ENCODE results near the gene SHD. TPM values are rescaled to one million over a fixed set of nuclear protein-coding genes. Genes with fewer than 3 reads are reported as not detected.

The SHD gene
- total and polyA plus RNA-seq, 2 of the 8 experiments (the other 6 are each of a cell fraction or from before 2014, with no cell fraction given), result 5.8 to 10.7 TPM

GRCh38 chr19:4327252-4327876, 48.3 kb downstream of the SHD start:
- peaks cover 12% of the 10 kb centered on the region; the same call in 1 of the 2 replicates for H3K23me2 ChIP-seq (ENCODE audit: low read depth, low read length)
- peak overlapping the region; percentile 88 to 95 for H3K4me2 ChIP-seq (ENCODE audit: insufficient read depth in 1 of 2, low read depth in 2 of 2, low read length in 2 of 2)
- ChIA-PET CTCF (ENCODE audit: partially characterized antibody) (interaction anchor here (1.1 to 1.3 kb wide), 2 partner anchors 25 to 60 kb away, joined by 4 to 8 read pairs; no protein-coding TSS in a partner anchor), POLR2A (ENCODE audit: partially characterized antibody) (interaction anchor here (1.0 to 1.4 kb wide), 4 partner anchors 11 to 50 kb away, joined by 3 to 7 read pairs (median 4); partner anchors contain the start of gene STAP2)
- no peak overlapping the region for H2BK120ac ChIP-seq (replicated peaks; ENCODE audit: low read depth, low read length)
- peaks cover 0 to 10% (median 0%) of the 10 kb centered on the region in 4 experiments; a peak in 2 of 8 replicates for H3K36me3 ChIP-seq (ENCODE audit: control insufficient read depth in 2 of 4, insufficient read depth in 4 of 4, low read length in 3 of 4)
- H3K56ac ChIP-seq (replicated peaks; ENCODE audit: insufficient read length, low read depth, low read length), result no peak overlapping the region
- no peak overlapping the region for H3K23ac ChIP-seq (ENCODE audit: insufficient read length)
- peak overlapping the region; percentile 54; the same call in 1 of the 2 replicates for H2BK5ac ChIP-seq (ENCODE audit: low read depth, low read length)
- 9% methylated on average over 30 of the region's 30 CpGs; no CpG with 5 or more reads in 1 of the 2 experiments for WGBS, 2 experiments (ENCODE audit: extremely low coverage in 1 of 2, insufficient coverage in 1 of 2, insufficient read length in 1 of 2, insufficient replicate concordance in 2 of 2, low coverage in 1 of 2, low lambda C conversion rate in 2 of 2, missing lambda C conversion rate in 1 of 2)
- H2AFZ ChIP-seq (ENCODE audit: low read length), result 0 out of 2 replicates have a peak overlapping the region, but pooled peaks have one; percentile 6
- H3K4me1 ChIP-seq (replicated peaks in 1 of 4; ENCODE audit: control insufficient read depth in 3 of 4, insufficient read depth in 4 of 4, low read length in 3 of 4), result peaks cover 0 to 6% (median 3%) of the 10 kb centered on the region in 4 experiments; a peak in 5 of 7 replicates
- no peak overlapping the region for H3K4ac ChIP-seq (replicated peaks; ENCODE audit: insufficient read length, low read depth, low read length)
- H3K9me3 ChIP-seq (ENCODE audit: insufficient read depth in 2 of 2, low read depth in 1 of 2, low read length in 1 of 2), result no peaks in the 10 kb centered on the region
- H4K8ac ChIP-seq (ENCODE audit: extremely low read depth, insufficient read depth, low read length), result peak overlapping the region; percentile 85
- no peaks in the 10 kb centered on the region; a peak in 1 of 7 replicates for H3K27me3 ChIP-seq (replicated peaks in 1 of 4; ENCODE audit: control insufficient read depth in 3 of 4, extremely low read depth in 1 of 4, insufficient read depth in 3 of 4, low read length in 3 of 4)
- no peak for FAIRE-seq
- no peak overlapping the region for H2AK5ac ChIP-seq (ENCODE audit: low read depth, low read length)
- H4K20me1 ChIP-seq (replicated peaks in 1 of 2; ENCODE audit: control insufficient read depth in 1 of 2, insufficient read depth in 2 of 2, low read length in 2 of 2), result peaks cover 4 to 15% of the 10 kb centered on the region in 2 experiments
- peak overlapping the region; percentile 59 to 70 (median 65) for H3K4me3 ChIP-seq (ENCODE audit: extremely low read depth in 1 of 4, insufficient read depth in 2 of 4, low read depth in 3 of 4, low read length in 4 of 4)
- peak overlapping the region in 3 of 4 experiments; percentile 54 to 74 (median 70); a peak in 5 of 7 replicates for H3K9ac ChIP-seq (replicated peaks in 1 of 4; ENCODE audit: extremely low read depth in 1 of 4, low read depth in 3 of 4, low read length in 3 of 4)
- no peak overlapping the region; the same call in 1 of the 2 replicates for H3K18ac ChIP-seq (ENCODE audit: extremely low read depth, low read length)
- H4K91ac ChIP-seq (replicated peaks; ENCODE audit: insufficient read length, low read length), result peak overlapping the region; percentile 80
- peak overlapping the region; percentile 75 for H3K27ac ChIP-seq (ENCODE audit: low read depth, low read length)
- H2BK20ac ChIP-seq (ENCODE audit: low read length), result no peak overlapping the region
- H4K5ac ChIP-seq (ENCODE audit: insufficient read length, low read depth, low read length), result no peak overlapping the region
- no peak overlapping the region for H3K14ac ChIP-seq (ENCODE audit: insufficient read length)
- no peak overlapping the region; the same call in 1 of the 2 replicates for H2BK15ac ChIP-seq (ENCODE audit: low read length)
- H2BK12ac ChIP-seq (ENCODE audit: low read depth, low read length), result peak overlapping the region; percentile 60
- peak; percentile 89 to 98 for DNase-seq (ENCODE audit: low read depth in 1 of 2, low spot score in 2 of 2)
- H3K79me1 ChIP-seq (ENCODE audit: low read depth, low read length), result no peaks in the 10 kb centered on the region
- no peaks in the 10 kb centered on the region for H3K79me2 ChIP-seq (ENCODE audit: control insufficient read depth in 1 of 2, insufficient read depth in 2 of 2, low read length in 2 of 2)
- TF ChIP-seq HDAC6 (IDR thresholded peaks at IDR 0.05; ENCODE audit: low read depth, low read length) (no peak), CTBP2 (IDR thresholded peaks at IDR 0.05; ENCODE audit: borderline replicate concordance, insufficient read depth, insufficient read length, low read length) (no peak), GABPA (IDR thresholded peaks at IDR 0.05; ENCODE audit: borderline replicate concordance, insufficient read depth, low read length) (0 out of 2 replicates have a peak, but pooled peaks have one; percentile 4), EZH2 (IDR thresholded peaks at IDR 0.05; ENCODE audit: low read depth, low read length, severe bottlenecking) (no peak), E2F6 (IDR thresholded peaks at IDR 0.05) (peak; percentile 88), SIN3A (conservative IDR thresholded peaks at IDR 0.05 in 1 of 2, IDR thresholded peaks at IDR 0.05 in 1 of 2; ENCODE audit: low read depth in 1 of 2, low read length in 2 of 2) (peak in 1 of 2 experiments; percentile 77; a peak in 3 of 4 replicates), SRF (IDR thresholded peaks at IDR 0.05; ENCODE audit: low read depth, low read length) (no peak), CREB1 (IDR thresholded peaks at IDR 0.05) (peak; percentile 9; the same call in 1 of the 2 replicates), GTF2F1 (IDR thresholded peaks at IDR 0.05; ENCODE audit: borderline replicate concordance, low read depth, low read length) (no peak), YY1 (IDR thresholded peaks at IDR 0.05; ENCODE audit: low read depth, low read length) (no peak)
